Activated gamma-delta T cell treated with Interleukin-2 at 50 U/mL for 16 hours (primary cell): ENCODE results near the gene PRAMEF2.
"Not testable (repeated sequence)": the region's sequence is repeated elsewhere in the genome, so short reads cannot be mapped to it uniquely, and the experiment has no call there.

Source experiments
- DNase-seq: peaks from one replicate; pipeline ENCODE4 v3.0.0-alpha.2; 2020

The PRAMEF2 gene, protein sequence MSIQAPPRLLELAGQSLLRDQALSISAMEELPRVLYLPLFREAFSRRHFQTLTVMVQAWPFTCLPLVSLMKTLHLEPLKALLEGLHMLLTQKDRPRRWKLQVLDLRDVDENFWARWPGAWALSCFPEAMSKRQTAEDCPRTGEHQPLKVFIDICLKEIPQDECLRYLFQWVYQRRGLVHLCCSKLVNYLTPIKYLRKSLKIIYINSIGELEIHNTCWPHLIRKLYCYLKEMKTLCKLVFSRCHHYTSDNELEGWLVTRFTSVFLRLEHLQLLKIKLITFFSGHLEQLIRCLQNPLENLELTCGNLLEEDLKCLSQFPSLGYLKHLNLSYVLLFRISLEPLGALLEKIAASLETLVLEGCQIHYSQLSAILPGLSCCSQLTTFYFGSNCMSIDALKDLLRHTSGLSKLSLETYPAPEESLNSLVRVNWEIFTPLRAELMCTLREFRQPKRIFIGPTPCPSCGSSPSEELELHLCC

GRCh38 chr1:12856786-12857185 lies at the start of gene PRAMEF2:
TSS of gene PRAMEF2 (plus strand) at chr1:12857086. CDS start at chr1:12859010, 1,924 bp downstream.
- DNase-seq, result not testable (repeated sequence)

- DNase-seq, result no peak
These were observed 47.0 kb upstream of the PRAMEF2 start for GRCh38 chr1:12809933-12810332.

- no peak for DNase-seq
These were observed 46.0 kb upstream of the PRAMEF2 start for GRCh38 chr1:12810691-12811408.

- no peak for DNase-seq
These were observed 45.5 kb upstream of the PRAMEF2 start for GRCh38 chr1:12811409-12811784.

DNA sequence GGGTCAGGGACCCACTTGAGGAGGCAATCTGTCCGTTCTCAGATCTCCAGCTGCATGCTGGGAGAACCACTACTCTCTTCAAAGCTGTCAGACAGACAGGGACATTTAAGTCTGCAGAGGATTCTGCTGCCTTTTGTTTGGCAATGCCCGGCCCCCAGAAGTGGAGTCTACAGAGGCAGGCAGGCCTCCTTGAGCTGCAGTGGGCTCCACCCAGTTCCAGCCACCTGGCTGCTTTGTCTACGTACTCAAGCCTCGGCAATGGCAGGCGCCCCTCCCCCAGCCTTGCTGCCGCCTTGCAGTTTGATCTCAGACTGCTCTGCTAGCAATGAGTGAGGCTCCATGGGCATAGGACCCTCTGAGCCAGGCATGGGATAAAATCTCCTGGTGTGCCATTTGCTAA lies 37.8 kb upstream of the PRAMEF2 start:
- not testable (repeated sequence) for DNase-seq

DNA sequence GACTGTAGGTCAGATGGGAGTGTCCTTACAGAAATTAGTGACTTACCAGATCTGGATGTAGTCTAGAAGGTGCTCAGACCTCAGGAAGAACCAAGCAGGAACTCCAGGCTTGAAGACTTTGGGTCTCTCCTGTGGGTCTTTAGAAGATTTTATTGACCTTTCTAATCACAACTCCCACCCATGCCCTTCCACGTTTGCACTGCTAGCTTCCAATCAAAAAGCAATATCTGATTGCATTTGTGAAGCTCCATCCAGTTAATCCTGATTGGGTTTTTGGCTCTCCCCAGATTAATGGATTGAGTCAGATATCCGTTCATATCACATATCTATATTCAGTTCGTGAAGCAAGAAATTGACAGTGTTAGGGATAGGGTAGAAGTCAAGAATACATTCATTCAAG lies 25.6 kb upstream of the PRAMEF2 start, which contains the start of gene PRAMEF11:
TSS of gene PRAMEF11 (minus strand) at position 101 of the 400 bp plus-strand sequence. CDS start 2,621 bp downstream, outside the sequence.
- not testable (repeated sequence) for DNase-seq

DNA sequence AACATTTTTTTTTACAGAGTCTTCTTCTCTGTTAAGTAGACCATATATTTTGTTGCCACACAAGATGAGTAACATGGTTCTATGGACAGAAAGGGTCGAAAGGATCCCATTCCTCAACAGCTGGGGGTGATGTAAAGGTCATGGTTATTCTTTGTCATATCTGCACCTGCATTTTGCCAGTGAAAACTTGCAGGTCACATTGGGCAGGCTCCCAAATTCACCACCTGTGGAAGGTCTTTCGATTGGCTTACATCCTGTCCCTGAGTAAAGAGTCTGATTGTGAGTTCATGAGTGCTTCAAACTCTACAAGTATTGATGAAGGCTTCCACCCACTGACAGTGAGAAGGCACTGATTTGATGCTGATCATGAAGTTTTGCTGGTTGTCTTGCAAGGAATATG lies 23.6 kb upstream of the PRAMEF2 start:
- not testable (repeated sequence) for DNase-seq

DNA sequence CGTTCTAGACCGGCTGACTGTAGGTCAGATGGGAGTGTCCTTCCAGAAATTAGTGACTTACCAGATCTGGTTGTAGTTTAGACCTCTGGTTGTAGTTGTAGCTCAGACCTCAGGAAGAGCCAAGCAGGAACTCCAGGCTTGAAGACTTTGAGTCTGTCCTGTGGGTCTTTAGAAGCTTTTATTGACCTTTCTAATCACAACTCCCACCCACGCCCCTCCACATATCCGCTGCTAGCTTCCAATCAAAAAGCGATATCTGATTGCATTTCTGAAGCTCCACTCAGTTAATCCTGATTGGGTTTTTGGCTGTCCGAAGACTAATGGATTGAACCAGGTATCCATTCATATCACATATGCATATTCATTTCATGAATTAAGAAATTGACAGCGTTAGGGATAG lies 8.3 kb upstream of the PRAMEF2 start, which contains the start of gene HNRNPCL1:
TSS of gene HNRNPCL1 (minus strand) at position 101 of the 400 bp plus-strand sequence. CDS start 431 bp downstream, outside the sequence.
- DNase-seq, result not testable (repeated sequence)

- DNase-seq, result no peak
These were observed 5.1 kb upstream of the PRAMEF2 start for GRCh38 chr1:12851779-12852178.

DNA sequence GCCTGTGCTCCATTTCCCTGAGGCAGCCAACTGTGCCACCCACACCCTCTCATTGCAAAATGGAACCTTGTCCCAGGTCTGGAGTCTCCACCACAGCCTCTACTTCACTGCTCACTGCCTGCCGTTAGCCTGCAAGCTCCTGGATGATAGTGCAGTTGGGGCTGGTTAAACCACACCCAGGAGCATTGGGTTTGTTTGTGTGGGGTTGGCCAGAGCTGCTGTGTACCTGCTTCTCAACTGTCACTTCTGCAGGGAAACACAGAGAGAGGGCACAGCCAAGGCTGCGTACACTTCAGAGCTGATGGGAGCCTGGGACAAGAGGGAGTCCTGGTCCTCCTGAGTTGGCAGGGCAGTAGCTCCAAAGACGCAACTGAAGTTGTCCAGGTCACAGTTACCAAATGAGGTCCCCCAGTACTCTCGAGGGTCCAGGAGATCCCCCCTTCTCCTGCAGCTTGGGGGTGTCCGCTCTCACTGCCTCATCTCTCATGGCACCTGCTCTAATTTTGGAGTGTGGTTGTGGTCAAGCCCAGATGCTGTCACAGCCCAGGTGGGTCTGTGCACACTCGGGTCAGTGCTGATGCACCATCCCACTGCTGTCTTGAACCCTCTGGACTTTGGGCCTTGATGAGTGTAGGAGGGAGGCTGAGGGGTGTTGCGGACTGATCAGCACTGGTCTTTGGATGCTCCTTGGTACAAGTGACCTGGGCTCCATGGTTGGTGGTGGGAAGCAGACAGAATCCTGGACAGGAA lies 6.4 kb downstream of the PRAMEF2 start:
- not testable (repeated sequence) for DNase-seq

DNA sequence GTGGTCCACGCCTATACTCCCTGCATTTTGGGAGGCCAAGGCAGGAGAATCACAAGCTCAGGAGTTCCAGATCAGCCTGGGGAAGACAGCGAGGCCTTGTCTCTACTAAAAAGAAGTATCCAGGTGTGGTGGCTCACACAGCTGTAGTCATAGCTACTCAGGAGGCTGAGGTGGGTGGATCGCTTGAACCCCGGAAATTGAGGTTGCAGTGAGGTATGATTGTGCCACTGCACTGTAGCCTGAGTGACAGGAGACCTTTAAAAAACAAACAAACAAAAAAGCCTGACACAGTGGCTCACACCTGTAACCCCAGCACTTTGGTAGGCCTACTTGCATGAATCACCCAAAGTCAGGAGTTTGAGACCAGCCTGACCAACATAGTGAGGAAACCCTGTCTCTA lies 21.6 kb downstream of the PRAMEF2 start:
- DNase-seq, result not testable (repeated sequence)

DNA sequence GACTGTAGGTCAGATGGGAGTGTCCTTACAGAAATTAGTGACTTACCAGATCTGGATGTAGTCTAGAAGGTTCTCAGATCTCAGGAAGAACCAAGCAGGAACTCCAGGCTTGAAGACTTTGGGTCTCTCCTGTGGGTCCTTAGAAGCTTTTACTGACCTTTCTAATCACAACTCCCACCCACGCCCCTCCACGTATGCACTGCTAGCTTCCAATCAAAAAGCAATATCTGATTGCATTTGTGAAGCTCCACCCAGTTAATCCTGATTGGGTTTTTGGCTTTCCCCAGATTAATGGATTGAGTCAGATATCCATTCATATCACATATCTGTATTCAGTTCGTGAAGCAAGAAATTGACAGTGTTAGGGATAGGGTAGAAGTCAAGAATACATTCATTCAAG lies 29.2 kb downstream of the PRAMEF2 start, which contains the start of gene PRAMEF4:
TSS of gene PRAMEF4 (minus strand) at position 101 of the 400 bp plus-strand sequence. CDS start 2,807 bp downstream, outside the sequence.
- not testable (repeated sequence) for DNase-seq

DNA sequence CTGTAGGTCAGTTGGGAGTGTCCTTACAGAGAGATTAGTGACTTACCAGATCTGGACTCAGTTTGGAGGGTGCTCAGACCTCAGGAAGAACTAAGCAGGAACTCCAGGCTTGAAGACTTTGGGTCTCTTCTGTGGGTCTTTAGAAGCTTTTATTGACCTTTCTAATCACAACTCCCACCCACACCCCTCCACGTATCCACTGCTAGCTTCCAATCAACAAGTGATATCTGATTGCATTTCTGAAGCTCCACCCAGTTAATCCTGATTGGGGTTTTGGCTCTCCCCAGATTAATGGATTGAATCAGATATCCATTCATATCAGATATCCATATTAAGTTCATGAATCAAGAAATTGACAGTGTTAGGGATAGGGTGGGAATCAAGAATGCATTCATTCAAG lies 41.3 kb downstream of the PRAMEF2 start, which contains the start of gene PRAMEF10:
TSS of gene PRAMEF10 (minus strand) at position 101 of the 400 bp plus-strand sequence. CDS start 2,423 bp downstream, outside the sequence.
- DNase-seq, result not testable (repeated sequence)

- not testable (repeated sequence) for DNase-seq
These were observed 42.3 kb downstream of the PRAMEF2 start for GRCh38 chr1:12899186-12899585.

DNA sequence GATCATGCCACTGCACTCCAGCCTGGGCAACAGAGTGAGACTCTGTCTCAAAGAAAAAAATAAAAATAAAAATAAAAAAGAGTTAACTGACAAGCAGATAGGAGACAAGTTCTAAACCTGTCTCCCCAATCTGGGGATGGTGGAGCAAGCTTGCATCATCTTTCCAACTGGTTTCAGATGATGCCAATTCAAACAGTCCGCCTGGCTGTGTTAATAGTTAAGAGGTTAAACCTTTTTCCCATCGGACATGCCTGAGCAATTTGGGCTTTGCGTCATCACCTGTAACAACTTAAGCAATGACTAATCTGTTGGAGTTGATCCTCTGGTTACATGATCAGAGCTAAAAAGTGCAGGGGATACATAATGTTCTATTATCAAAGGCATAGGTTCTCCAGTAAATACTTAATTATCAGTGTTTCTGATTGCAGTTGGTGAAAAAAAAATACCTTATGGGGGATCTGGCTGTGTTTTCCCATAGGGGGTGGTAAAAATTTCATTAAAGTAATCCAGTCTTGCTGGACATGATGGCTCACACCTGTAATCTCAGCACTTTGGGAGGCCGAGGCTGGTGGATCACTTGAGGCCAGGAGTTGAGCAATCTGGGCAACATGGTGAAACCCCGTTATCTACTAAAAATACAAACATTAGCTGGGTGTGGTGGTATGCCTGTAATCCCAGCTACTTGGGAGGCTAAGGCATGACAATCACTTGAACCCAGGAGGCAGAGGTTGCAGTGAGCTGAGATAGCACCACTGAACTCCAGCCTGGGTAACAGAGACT lies 47.1 kb downstream of the PRAMEF2 start:
- not testable (repeated sequence) for DNase-seq
